Kidney (tissue), 14 donors: Measurements from ENCODE around the gene CRIP1. TPM values are rescaled to one million over a fixed set of nuclear protein-coding genes. Genes with fewer than 3 reads are reported as not detected.

ENCODE experiments used
- DNase-seq, 5 donors: peaks; one replicate each; pipeline ENCODE4 v3.0.0-alpha.2; 2013 to 2020
- FAIRE-seq: peaks from 2 replicates; lab custom pipeline; 2012; peaks lifted over from hg19 to GRCh38; lab: Jason Lieb, UNC
- H3K27ac ChIP-seq, 2 donors: one replicate each; pipeline ENCODE4 v1.7.0; 2013; ENCODE audit warnings: low read depth in 2 of 2, low read length in 2 of 2, inconsistent platforms in 1 of 2
- H3K27me3 ChIP-seq: one replicate; pipeline ENCODE4 v1.7.1; 2013; ENCODE audit warnings: low read length, inconsistent platforms; ENCODE audit not compliant: control insufficient read depth, insufficient read depth
- H3K36me3 ChIP-seq, 3 donors: one replicate each; pipeline versions ENCODE4 v1.7.0 to v1.7.1; 2013; ENCODE audit warnings: low read length in 3 of 3, control low read depth in 1 of 3, inconsistent platforms in 1 of 3; ENCODE audit not compliant: insufficient read depth in 3 of 3, control insufficient read depth in 2 of 3
- H3K4me1 ChIP-seq, 3 donors: one replicate each; pipeline versions ENCODE4 v1.7.0 to v1.7.1; 2013; ENCODE audit warnings: low read length in 3 of 3, inconsistent platforms in 1 of 3, low read depth in 1 of 3; ENCODE audit not compliant: control insufficient read depth in 2 of 3, insufficient read depth in 2 of 3
- H3K4me3 ChIP-seq, 3 donors: one replicate each; pipeline versions ENCODE4 v1.7.0 to v1.8.1; 2013; ENCODE audit warnings: low read length in 3 of 3, control low read depth in 1 of 3, inconsistent platforms in 1 of 3
- H3K9ac ChIP-seq, 3 donors: one replicate each; pipeline versions ENCODE4 v1.7.0 to v1.7.1; 2013; ENCODE audit warnings: low read length in 3 of 3, control low read depth in 1 of 3, inconsistent platforms in 1 of 3
- H3K9me3 ChIP-seq, 3 donors: one replicate each; pipeline versions ENCODE4 v1.7.0 to v1.7.1; 2013; ENCODE audit warnings: low read length in 3 of 3, control low read depth in 1 of 3, inconsistent platforms in 1 of 3; ENCODE audit not compliant: control insufficient read depth in 2 of 3, insufficient read depth in 1 of 3
- CTCF ChIP-seq: IDR thresholded peaks from 3 replicates; pipeline ENCODE4 v1.5.1; 2012; ENCODE audit warnings: mild to moderate bottlenecking, moderate library complexity, borderline replicate concordance; ENCODE audit not compliant: insufficient read depth; ENCODE audit errors: extremely low read depth
- intact Hi-C: fragments of 100-400 bp; cut with DNase I; formaldehyde crosslinking; loops from one replicate; pipeline ENCODE4 v1.11.1; 2022
- polyA plus RNA-seq: library from polyadenylated mRNA; stranded (reverse); fragments of 350-450 nt; fragmentation: Illumina TruSeq; extraction: RNeasy Lipid Tissue Mini Kit (QIAGEN cat#74804); gene quantifications from one replicate; pipeline ENCODE4 v1.2.3, GENCODE V29; 2014; ENCODE audit warnings: low read depth, low replicate concordance; ENCODE audit not compliant: insufficient read depth
- total RNA-seq: library from RNA; stranded (reverse); fragmentation: NEBNext Ultra II Directional; extraction: Animal tissue kit (Norgen Biotek cat#: 25700); gene quantifications from one replicate; pipeline ENCODE4 v1.2.1, GENCODE V29; 2021
- donor health status: control.
- donor health status: control.
- donor health status: control.
- donor health status: control.
- donor health status: control.
- donor health status: DM: yes; HTN: yes; CAD: no.
- donor health status: Normal renal cell carcinoma (clear cell type).

The CRIP1 gene
- total and polyA plus RNA-seq, 2 donors from 2014 or later: 272 to 381 TPM

- Histone ChIP-seq H3K4me1 (peaks cover 0 to 15% (median 0%) of the 10 kb centered on the region in 3 donors), H3K27ac (no peak overlapping the region), H3K27me3 (no peaks in the 10 kb centered on the region), H3K36me3 (no peaks in the 10 kb centered on the region), H3K9me3 (no peaks in the 10 kb centered on the region), H3K9ac (no peak overlapping the region), H3K4me3 (peak overlapping the region; percentile 6 to 29 (median 12))
- no peak for TF ChIP-seq CTCF
- intact Hi-C loops: no loop called here
- DNase-seq (peak; percentile 36 to 87 (median 53)), FAIRE-seq (no peak)
Observed at GRCh38 chr14:105528586-105529318, 42.1 kb downstream of the CRIP1 start.

- DNase-seq (no peak), FAIRE-seq (no peak)
- Histone ChIP-seq H3K27me3 (no peaks in the 10 kb centered on the region), H3K36me3 (no peaks in the 10 kb centered on the region), H3K9me3 (no peaks in the 10 kb centered on the region), H3K27ac (no peak overlapping the region), H3K4me1 (peaks cover 0 to 15% (median 0%) of the 10 kb centered on the region in 3 donors), H3K9ac (no peak overlapping the region), H3K4me3 (peak overlapping the region in 1 of 3 donors; percentile 6)
- TF ChIP-seq CTCF: no peak
- intact Hi-C loops: no loop called here
Observed at GRCh38 chr14:105529319-105529568, 42.6 kb downstream of the CRIP1 start.

- peak in 2 of 5 donors; percentile 79 to 84 for DNase-seq
- Histone ChIP-seq H3K9me3 (no peaks in the 10 kb centered on the region), H3K9ac (no peak overlapping the region), H3K27ac (no peak overlapping the region), H3K36me3 (no peaks in the 10 kb centered on the region), H3K27me3 (no peaks in the 10 kb centered on the region), H3K4me1 (peaks cover 0 to 15% (median 0%) of the 10 kb centered on the region in 3 donors), H3K4me3 (no peak overlapping the region)
- FAIRE-seq: no peak
- TF ChIP-seq CTCF: no peak
- intact Hi-C loops: no loop called here
Observed at GRCh38 chr14:105529569-105530284, 43.0 kb downstream of the CRIP1 start.
